HG03159 (cell line): Measurements from ENCODE around the gene PSEN1.

Experiments
- ATAC-seq: cut with Tn5 transposase; IDR thresholded peaks from one replicate; pipeline ENCODE4 v1.9.1; 2021; ENCODE audit warnings: mild to moderate bottlenecking, moderate library complexity; ENCODE audit not compliant: unreplicated experiment

PSEN1 gene

DNA sequence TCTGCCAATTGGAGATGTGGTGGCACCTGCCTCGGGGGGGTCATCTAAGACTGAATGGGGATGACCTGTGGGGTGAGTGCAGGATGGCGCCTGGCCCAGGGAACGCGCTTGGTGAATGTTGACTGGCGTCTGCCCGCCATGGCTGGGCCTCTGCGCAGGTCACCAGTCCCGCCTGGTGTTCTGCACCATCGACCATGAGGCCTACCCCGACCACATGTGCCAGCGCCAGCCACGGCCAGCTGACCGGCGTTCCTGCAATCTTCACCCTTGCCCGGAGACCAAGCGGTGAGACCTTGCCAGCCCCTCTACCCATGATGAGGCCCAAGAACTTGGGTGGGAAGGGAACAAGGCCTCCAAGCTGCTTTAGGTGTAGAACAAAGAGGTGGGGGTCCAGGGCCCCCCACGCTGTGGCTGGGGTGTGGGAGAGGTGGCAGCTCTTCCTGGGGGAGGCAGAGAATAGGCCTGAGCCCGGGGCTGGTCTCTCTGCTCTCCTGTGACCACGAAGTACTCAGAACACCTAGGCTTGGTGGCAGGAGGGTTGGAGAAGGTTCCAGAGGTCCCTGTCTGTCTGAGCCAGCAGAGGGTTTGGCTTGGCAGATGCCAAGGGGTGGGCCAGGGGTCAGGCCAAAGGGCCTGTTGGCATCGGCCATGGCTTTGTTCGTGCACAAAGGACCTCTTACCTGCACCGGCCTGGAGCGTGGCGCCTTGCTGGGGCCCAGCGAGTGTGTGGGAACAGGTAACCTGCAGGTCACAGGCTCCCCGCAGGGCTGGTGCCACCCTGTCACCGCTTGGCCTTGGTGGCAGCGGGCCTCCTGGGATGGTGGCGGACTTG is 116.4 kb downstream of the PSEN1 start:
- no peak for ATAC-seq

DNA sequence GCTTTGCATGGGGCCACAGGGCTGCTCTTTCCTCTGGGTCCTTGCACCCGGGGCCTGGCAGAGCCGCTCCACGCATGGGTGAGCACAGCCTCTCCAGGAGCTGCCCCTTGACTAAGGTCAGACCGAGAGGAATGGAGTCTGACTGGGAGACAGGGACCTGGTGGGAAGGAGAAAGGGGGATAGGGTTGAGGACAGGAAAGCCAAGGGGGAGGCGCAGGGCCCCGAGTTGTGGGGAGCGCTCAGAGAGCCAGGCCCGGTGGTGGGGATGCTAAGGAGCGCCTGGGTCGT is 117.0 kb downstream of the PSEN1 start:
- ATAC-seq: no peak

DNA sequence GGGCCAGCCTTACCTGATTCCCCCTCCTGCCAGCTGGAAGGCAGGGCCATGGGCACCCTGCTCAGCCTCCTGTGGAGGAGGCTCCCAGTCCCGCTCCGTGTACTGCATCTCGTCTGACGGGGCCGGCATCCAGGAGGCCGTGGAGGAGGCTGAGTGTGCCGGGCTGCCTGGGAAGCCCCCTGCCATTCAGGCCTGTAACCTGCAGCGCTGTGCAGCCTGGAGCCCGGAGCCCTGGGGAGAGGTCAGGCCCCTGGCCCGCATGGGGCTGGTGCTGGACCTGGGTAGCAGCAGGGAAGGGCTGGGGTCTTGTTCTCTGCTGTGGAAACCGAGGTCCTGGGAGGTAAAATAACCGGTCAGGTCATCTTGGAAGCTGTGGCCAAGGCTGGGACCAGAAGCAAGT is 117.4 kb downstream of the PSEN1 start:
- no peak for ATAC-seq

DNA sequence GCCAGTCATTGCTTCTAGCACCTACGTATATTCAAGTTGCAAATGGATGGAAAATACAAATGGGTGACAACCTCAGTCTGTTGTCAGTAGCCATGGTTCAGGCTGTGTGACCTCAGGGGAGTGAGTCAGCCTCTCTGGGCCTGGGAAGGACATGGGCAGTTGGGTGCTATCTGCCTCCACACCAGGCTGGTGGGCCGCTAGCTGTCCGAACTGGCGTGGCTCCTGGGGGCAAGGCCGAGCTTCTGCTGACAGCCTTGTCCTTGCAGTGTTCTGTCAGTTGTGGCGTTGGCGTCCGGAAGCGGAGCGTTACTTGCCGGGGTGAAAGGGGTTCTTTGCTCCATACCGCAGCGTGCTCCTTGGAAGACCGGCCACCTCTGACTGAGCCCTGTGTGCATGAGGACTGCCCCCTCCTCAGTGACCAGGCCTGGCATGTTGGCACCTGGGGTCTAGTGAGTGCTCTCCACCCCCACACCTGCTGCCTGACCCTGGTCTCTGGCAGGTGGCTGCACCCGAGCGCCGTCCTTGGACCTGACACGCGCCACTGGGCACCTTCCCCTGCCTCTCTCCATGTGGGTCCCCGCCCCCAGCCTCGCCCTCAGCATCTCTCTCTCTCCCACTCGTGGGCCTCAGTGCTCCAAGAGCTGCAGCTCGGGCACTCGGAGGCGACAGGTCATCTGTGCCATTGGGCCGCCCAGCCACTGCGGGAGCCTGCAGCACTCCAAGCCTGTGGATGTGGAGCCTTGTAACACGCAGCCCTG is 118.1 kb downstream of the PSEN1 start:
- ATAC-seq: no peak

DNA sequence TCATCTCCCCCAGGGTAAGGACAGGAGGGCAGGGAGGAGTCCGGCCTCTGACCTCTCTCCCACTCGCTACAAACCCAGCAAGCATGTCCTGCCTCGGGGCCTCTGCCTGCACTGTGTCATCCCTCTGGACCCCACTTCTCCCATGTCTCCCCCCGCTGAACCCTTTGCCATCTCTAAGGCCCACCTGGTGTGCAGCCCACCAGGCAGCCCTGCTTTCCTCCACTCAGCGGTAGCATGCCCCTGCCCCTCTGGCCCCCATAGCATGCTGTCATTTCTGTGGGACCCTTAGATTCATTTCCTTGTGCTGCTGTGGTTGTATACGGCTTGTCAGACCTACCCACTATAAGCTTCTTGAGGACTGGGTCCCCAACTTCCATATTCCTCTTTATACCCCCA is 118.7 kb downstream of the PSEN1 start:
- no peak for ATAC-seq

DNA sequence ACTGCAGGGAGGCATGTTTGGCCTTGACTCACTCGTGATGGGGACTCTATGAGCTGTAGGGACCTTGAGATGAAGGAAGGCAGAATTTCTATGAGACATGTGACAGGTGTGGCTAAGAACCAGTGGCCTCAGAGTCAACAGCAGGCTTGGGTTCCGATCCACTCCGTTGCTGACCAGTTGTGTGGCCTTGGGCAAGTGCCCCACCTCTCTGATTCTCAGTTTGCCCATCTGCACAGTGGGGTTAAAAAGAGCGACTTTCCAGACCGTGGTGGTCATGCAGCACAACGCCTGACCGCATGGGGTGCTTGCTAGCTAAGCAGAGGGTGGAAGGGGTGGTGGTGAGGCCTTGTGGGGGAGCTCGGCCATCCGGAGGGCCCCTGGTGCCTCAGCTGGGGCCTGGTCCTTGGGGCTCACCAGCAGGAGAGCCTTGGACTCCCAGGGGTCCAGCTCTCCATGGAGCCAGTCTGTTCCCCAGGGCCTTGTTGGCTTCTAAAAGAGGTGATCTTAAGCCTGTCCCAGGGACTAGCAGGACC is 119.5 kb downstream of the PSEN1 start:
- ATAC-seq: no peak

DNA sequence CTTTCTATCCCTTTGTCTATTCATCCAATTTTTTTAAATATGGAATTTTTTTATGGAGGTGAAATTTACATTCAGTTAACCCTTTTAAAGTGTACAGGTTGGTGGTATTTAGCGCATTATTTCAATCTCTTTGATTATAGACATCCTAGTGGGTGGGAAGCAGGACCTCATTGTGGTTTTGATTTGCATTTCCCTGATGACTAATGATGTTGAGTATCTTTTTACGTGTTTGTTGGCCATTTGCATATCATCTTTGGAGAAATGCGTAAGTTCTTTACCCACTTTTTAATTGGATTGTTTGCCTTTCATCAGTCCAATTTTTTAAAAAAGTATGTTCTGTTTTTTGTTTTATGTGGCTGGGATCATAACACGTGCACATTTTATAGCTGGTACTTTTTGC is 121.8 kb downstream of the PSEN1 start:
- no peak for ATAC-seq

DNA sequence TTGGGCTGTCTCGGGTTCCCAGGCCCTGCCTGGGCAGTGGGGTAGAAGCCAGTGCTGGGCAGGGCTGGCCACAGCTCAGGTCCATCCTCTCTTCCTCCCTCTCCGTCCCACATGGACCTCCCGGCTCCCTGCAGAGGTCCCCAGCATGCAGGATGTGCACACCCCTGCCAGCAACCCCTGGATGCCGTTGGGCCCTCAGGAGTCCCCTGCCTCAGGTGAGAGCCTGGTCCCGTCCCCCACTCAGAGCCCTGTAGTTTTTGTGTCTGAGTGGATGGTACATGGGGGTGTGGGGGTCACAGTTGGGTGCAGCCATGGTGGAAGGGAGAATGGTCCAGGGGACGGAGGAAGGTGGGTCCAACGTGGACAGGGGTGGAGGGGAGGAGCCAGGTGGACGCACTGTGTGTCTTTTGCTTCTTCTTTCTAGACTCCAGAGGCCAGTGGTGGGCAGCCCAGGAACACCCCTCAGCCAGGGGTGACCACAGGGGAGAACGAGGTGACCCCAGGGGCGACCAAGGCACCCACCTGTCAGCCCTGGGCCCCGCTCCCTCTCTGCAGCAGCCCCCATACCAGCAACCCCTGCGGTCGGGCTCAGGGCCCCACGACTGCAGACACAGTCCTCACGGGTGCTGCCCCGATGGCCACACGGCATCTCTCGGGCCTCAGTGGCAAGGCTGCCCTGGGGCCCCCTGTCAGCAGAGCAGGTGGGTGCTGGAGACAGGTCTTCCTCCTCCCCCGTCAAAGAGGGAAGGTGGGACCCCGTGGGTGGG is 122.7 kb downstream of the PSEN1 start:
- no peak for ATAC-seq

DNA sequence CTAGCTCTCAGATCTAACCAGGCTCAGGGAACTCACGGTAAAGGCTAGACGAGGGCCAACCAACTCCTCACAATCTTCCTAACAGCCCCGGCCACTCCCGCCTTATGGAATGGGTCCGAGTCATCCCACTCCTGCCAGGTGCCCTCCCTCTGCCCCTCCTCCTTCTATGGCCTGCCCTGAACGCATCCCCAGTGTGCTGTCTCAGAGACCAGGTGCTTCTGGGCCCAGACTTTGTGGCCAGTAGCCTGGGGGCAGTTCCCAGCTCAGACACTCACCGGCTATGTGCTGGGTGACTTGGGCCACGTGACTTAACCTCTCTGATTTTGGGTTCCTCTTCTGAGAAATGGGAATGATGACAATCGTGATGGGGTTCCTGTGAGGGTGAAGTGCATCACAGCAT is 123.5 kb downstream of the PSEN1 start:
- no peak for ATAC-seq

DNA sequence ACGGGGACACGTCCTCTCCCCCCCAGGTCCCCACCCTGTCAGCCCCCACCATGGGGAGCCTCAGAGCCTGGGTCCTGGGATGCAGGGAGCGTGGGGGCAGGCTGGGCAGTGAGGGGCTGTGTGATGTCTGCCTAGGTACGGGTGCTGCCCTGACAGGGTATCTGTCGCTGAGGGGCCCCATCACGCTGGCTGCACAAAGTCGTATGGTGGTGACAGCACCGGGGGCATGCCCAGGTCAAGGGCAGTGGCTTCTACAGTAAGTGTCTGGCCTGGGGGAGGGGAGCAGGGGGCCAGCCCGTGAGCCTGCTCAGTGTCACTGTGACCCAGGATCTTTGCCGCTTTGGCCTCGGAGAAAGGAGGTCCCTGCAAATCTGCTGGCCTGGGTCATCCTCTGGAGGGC is 124.3 kb downstream of the PSEN1 start:
- no peak for ATAC-seq

DNA sequence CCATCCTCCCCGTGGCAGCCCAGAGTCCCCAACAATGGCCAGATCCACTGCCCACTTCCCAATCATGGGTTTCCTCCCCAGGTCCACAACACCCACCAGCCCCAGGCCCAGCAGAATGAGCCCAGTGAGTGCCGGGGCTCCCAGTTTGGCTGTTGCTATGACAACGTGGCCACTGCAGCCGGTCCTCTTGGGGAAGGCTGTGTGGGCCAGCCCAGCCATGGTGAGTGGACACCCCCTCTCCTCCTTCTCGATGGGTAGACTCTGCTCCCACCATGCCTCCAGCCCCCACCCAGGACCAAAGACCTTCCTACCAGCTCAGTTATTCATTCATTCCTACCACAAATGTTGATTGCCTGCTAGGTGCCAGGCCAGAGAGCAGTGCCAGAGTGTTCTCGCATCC is 124.8 kb downstream of the PSEN1 start:
- no peak for ATAC-seq

DNA sequence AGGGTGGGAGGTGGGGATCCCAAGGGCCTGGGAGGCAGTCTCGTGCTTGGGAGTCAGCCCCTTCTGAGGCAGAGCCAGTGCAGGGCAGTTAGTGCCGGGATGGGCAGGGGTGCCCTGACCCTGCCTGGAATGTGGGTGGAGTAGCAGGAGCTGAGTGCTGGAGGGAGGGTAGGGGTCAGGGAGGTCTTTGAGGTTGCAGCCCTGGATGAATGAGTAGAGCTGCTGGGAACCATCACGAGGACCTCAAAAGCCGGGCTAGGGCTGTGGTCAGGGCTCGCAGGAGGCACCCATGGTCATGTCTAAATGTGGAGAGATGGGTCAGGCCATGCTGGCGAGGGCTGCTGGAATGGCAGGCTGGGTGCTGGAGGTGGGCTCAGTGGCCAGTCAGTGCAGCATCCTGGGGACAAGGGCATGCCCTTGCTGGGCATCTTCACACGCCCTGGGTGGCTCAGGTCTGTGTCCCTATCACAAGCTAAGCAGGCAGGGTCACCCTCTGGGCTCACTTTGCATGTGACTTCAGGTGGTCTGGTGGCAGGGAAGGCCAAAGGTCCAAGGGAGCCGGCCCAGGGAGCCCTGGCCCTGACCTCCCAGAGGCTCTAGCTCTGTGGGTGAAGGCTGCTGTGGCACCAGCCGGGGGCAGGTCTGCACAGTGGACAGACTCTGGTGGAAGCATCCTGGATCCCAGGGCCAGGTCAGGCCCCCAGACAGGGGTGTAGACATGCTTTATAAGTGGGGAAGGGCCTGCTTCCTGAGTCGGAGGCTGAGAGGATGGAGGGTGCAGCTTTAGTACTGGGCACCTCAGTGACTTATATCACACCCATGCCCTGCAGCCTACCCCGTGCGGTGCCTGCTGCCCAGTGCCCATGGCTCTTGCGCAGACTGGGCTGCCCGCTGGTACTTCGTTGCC is 125.5 kb downstream of the PSEN1 start:
- no peak for ATAC-seq

DNA sequence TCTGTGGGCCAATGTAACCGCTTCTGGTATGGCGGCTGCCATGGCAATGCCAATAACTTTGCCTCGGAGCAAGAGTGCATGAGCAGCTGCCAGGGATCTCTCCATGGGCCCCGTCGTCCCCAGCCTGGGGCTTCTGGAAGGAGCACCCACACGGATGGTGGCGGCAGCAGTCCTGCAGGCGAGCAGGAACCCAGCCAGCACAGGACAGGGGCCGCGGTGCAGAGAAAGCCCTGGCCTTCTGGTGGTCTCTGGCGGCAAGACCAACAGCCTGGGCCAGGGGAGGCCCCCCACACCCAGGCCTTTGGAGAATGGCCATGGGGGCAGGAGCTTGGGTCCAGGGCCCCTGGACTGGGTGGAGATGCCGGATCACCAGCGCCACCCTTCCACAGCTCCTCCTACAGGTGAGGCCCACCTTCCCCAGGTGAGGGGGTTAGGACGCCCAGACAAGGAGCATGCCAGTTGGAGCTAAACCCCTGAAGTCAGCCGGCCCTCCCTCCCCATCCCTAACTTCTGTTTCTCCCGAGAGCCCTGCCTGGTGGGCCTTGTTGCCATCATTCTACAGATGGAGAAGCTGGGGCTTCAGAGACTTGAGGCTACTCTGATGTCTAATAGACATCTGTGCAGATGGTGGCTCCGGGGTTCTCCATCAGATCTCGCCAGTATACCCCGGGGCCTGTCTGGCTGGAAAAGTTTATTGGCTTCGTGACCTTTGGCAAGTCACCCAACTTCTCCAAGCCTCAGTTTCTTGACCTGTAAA is 126.3 kb downstream of the PSEN1 start:
- ATAC-seq: no peak

DNA sequence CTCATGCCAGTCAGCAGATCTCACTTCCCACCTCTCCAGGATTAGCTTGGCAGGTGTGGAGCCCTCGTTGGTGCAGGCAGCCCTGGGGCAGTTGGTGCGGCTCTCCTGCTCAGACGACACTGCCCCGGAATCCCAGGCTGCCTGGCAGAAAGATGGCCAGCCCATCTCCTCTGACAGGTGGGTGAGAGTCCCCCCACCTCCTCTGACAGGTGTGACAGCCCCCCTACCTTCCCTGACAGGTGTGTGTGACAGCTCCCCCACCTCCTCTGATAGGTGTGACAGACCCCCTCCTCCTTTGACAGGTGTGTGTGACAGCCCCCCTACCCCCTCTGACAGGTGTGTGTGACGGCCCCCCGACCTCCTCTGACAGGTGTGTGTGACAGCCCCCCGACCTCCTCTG is 127.3 kb downstream of the PSEN1 start:
- ATAC-seq: no peak

DNA sequence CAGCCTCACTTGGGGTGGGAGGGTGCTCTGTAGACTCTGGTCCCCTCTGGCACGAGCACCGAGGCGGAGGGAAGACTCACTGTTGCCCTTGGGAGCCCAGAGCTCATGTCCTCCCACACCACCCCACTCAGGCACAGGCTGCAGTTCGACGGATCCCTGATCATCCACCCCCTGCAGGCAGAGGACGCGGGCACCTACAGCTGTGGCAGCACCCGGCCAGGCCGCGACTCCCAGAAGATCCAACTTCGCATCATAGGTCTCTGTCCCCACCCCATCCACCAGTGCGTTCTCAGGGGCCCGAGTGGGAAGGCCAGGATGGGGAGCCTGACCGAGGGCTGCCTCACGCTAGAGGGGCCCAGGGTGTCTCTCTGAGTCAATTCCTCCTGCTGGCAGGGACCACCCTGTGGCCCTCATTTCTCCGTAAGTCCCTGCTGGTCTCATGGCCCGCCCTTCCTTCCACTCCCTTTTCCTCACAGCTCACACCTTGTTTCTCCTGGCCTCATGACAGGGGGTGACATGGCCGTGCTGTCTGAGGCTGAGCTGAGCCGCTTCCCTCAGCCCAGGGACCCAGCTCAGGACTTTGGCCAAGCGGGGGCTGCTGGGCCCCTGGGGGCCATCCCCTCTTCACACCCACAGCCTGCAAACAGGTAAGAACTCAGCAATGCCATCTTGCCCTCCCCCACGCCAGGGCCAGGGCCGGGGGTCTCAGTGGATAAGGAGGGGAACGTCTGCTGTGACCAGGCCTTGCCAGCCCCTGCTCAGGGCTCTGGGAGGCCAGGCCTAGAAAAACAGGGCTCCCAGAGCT is 128.0 kb downstream of the PSEN1 start:
- ATAC-seq: no peak

DNA sequence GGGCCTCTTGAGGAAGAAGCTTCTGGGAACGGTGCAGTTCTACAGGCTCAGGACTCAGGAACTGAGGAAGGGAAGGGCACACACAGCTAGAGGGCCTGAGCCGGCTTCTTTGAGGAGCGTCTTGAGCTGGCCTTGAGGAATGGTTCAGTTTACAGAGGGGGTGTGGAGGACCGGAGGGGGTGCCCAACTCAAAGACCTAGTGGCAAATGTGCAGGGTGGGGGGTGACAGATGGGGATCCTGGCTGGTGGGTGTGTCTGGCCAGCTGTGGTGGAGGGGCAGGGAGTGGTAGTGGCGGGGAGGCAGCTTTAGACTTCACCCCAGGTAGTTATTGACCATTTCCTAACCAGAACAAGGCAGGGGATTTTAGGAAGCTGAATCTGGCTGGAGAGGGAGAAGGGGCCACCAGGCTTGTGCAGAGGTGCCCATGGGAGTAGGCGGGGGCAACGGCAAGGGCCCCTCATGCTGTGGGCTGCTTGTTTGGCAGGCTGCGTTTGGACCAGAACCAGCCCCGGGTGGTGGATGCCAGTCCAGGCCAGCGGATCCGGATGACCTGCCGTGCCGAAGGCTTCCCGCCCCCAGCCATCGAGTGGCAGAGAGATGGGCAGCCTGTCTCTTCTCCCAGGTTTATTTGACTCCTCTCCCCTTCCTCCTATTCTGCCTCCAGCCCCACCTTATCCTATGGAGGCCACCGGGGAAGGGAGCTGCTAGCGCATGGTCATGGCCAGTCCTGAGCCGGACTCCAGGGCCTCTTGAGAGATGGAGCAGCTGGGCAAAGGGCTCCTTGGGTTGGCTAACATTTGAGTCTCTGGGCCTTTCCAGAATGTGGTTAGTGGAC is 128.8 kb downstream of the PSEN1 start:
- no peak for ATAC-seq

DNA sequence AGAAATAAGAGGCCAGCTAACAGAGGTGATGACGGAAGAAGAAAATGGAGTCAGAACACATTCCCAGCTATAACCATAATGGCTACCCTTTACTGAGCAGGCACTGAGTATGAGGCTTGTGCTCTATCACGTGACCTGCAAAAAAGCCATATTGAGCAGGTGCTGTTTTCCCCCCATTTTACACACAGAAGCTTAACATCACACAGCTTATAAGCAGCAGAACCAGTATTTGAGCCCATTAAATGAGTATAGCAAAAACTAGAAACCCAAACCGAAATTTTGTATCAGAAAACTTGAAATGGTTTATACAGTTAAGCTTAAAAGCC is 129.4 kb downstream of the PSEN1 start:
- ATAC-seq: no peak

DNA sequence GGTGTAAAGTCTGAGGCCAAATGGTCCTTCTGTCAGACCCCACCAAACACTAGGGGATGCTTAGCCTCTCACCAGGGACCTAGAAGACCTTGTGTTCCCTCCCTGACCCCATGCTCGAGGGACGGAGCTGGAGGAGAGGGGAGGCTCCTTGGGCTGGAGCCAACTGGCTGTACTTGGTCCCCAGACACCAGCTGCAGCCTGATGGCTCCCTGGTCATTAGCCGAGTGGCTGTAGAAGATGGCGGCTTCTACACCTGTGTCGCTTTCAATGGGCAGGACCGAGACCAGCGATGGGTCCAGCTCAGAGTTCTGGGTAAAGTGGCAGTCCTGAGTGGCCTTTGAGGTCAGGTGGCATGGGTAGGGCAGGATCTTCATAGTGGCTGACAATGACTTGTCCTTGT is 130.0 kb downstream of the PSEN1 start:
- ATAC-seq: no peak
